ENCODE results near the gene CCL18.
"Not testable (repeated sequence)": the region's sequence is repeated elsewhere in the genome, so short reads cannot be mapped to it uniquely, and the experiment has no call there.

CCL18 gene

DNA sequence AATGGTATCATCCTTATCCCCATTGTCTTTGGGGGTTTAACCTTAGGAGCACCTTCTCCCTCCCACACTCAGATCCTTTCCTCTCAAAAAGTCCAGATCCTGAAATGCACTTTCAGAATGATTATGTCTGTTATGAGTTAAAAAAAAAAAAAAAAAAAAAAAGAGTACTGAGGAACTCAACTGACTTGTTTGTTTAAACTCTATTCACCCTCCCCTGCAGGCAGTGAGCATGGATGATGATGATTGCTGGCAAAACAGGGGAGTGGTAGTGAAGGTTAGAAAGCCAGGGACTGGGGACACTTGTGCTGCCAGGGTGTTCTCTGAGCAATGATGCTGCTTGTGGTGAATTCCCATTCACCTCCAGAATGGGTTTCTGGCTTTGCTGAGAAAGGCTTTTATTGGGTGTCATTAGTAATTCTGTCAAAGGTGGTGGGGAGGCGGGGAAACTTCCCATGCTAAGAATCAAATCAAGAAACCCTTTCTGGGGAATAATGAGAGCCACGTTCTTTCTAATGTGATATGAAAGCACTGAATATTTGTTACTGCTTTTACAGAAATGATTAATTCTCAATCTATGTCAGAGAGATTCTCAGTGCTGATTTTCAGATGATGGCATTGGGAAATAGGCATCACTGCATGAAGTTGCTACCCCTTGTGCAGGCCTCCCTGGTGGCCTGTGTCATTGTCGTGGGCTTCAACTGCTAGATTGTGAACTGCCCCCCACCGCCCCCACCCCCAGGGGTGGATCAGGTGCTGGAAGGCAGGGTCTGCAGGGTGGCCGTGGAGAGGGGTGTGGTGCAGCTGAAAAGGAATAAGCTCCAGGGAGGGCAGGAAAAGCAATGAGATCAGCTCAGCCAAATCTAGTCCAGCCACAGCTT, 53.7 kb downstream of the CCL18 start:
- H3K9me3 ChIP-seq, result no peaks in the 10 kb centered on the region

GRCh38 chr17:36118477-36119353, 54.6 kb downstream of the CCL18 start:
- H3K36me3 ChIP-seq (replicated peaks), result no peaks in the 10 kb centered on the region
- DNase-seq (ENCODE audit: low spot score in 2 of 2), result no peak
- no peaks in the 10 kb centered on the region for H3K4me1 ChIP-seq
- H3K9me3 ChIP-seq, result no peaks in the 10 kb centered on the region
- no peaks in the 10 kb centered on the region; the same call in 1 of the 2 replicates for H3K27me3 ChIP-seq (ENCODE audit: low read depth)
- in situ Hi-C loops (cut with MboI; ENCODE audit: low sequenced_read_pairs), result no loop called here
- no peak overlapping the region for H3K4me3 ChIP-seq

More for the DNA sequence above, 53.7 kb downstream of the CCL18 start:
- Histone ChIP-seq H3K27me3 (ENCODE audit: low read depth) (no peaks in the 10 kb centered on the region; the same call in 1 of the 2 replicates), H3K4me1 (no peaks in the 10 kb centered on the region), H3K4me3 (no peak overlapping the region), H3K36me3 (replicated peaks) (no peaks in the 10 kb centered on the region)
- in situ Hi-C loops (cut with MboI; ENCODE audit: low sequenced_read_pairs), result no loop called here
- no peak for DNase-seq (ENCODE audit: low spot score in 2 of 2)

DNA sequence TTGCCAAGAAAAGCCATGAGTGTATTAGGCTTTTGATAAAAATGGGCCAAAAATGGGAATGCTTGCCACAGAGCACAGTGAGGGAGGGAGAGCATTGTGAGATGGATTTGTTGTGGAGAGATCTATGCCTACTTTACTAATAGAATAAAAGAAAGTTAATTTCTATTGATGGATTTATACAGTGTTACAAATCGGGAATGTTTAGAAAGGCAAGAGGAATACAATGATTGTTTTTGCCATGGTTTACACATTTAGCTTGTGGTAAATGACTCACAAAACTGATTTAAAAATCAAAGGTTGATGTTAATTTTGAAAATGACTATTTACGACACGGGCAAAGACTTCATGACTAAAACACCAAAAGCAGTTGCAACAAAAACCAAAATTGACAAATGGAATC, 56.1 kb downstream of the CCL18 start:
- H3K27me3 ChIP-seq (ENCODE audit: low read depth), result no peaks in the 10 kb centered on the region; the same call in 1 of the 2 replicates
- no peaks in the 10 kb centered on the region for H3K36me3 ChIP-seq (replicated peaks)
- in situ Hi-C loops (cut with MboI; ENCODE audit: low sequenced_read_pairs), result no loop called here
- no peak for DNase-seq (ENCODE audit: low spot score in 2 of 2)
- H3K9me3 ChIP-seq, result no peaks in the 10 kb centered on the region
- H3K4me3 ChIP-seq, result no peak overlapping the region
- no peaks in the 10 kb centered on the region for H3K4me1 ChIP-seq

GRCh38 chr17:36121099-36121498, 57.0 kb downstream of the CCL18 start:
- in situ Hi-C loops (cut with MboI; ENCODE audit: low sequenced_read_pairs); H3K4me1 ChIP-seq; DNase-seq (ENCODE audit: low spot score in 2 of 2): not testable (repeated sequence)

More at GRCh38 chr17:36121099-36121498, 57.0 kb downstream of the CCL18 start:
- not testable (repeated sequence) for H3K27me3 ChIP-seq (ENCODE audit: low read depth); H3K9me3 ChIP-seq; H3K4me3 ChIP-seq; H3K36me3 ChIP-seq (replicated peaks)

All from HAP-1 (cell line).